HL-60 (cell line): ENCODE results near the gene TIMMDC1.

ENCODE experiments used
- CTCF ChIP-seq: IDR thresholded peaks from one replicate; pipeline ENCODE4 v1.5.1; 2011; ENCODE audit warnings: low read length, control low read depth, inconsistent platforms; ENCODE audit not compliant: insufficient read depth
- POLR2AphosphoS5 ChIP-seq: IDR thresholded peaks from 2 replicates; pipeline ENCODE4 v1.6.1; 2012; ENCODE audit warnings: low read depth

GRCh38 chr3:119529883-119530282 is 31.5 kb downstream of the TIMMDC1 start:
- TF ChIP-seq CTCF = no peak
- TF ChIP-seq POLR2AphosphoS5 = no peak
